Tibial nerve (tissue), 4 donors: ENCODE results near the gene CNR1. TPM values are rescaled to one million over a fixed set of nuclear protein-coding genes. Genes with fewer than 3 reads are reported as not detected.

Experiments
- DNase-seq, 2 donors: peaks; one replicate each; pipeline ENCODE4 v3.0.0-alpha.2; 2019; ENCODE audit warnings: low spot score in 2 of 2
- H3K27ac ChIP-seq, 4 donors: fragments of 200-600 bp; sonication (generic) in 3 of 4; one replicate each; pipeline ENCODE4 v1.5.1; 2017 to 2019; ENCODE audit warnings: mild to moderate bottlenecking in 1 of 4
- H3K27me3 ChIP-seq, 2 donors: fragments of 200-600 bp; sonication (generic) in 1 of 2; one replicate each; pipeline versions ENCODE4 v1.5.1 to v1.6.0; 2017 to 2019
- H3K36me3 ChIP-seq, 3 donors: fragments of 200-600 bp; sonication (generic); one replicate each; pipeline ENCODE4 v1.5.1; 2018 to 2019
- H3K4me1 ChIP-seq, 4 donors: fragments of 200-600 bp; sonication (generic) in 3 of 4; one replicate each; pipeline ENCODE4 v1.5.1; 2017 to 2019
- H3K4me3 ChIP-seq, 4 donors: fragments of 200-600 bp; sonication (generic) in 3 of 4; one replicate each; pipeline ENCODE4 v1.5.1; 2017 to 2019; ENCODE audit warnings: mild to moderate bottlenecking in 1 of 4, moderate library complexity in 1 of 4
- H3K9me3 ChIP-seq, 4 donors: fragments of 200-600 bp; sonication (generic) in 3 of 4; one replicate each; pipeline ENCODE4 v1.5.1; 2017 to 2019
- EP300 ChIP-seq, 2 donors: sonication (generic); formaldehyde crosslinking; IDR thresholded peaks; one replicate each; pipeline ENCODE4 v1.6.1; 2017; ENCODE audit warnings: antibody characterized with exemption in 2 of 2, mild to moderate bottlenecking in 1 of 2
- POLR2A ChIP-seq, 2 donors: fragments of 450-650 bp; IDR thresholded peaks; one replicate each; pipeline ENCODE4 v1.6.1; 2017; ENCODE audit warnings: antibody characterized with exemption in 2 of 2, mild to moderate bottlenecking in 2 of 2, moderate library complexity in 2 of 2
- WGBS, 2 donors: methylation state at CpG; one replicate each; pipeline ENCODE4 v1.1.5; 2018; 5-methylcytosine and 5-hydroxymethylcytosine counted together
- total RNA-seq, 4 donors: library from RNA; depleted of rRNA; stranded (reverse); fragments of >200 nt; gene quantifications; one replicate each; pipeline ENCODE4 v1.1.0, GENCODE V29; 2016
- TF ChIP-seq, protein P1 (sequence below), 5 experiments: fragments of 200-600 bp in 3 of 5; fragments of 450-650 bp in 2 of 5; sonication (generic) in 3 of 5; IDR thresholded peaks; one replicate each; pipeline ENCODE4 v1.5.1; 2016 to 2019; ENCODE audit warnings: antibody characterized with exemption in 5 of 5, mild to moderate bottlenecking in 3 of 5, moderate library complexity in 2 of 5

The CNR1 gene
- total RNA-seq, 4 donors from 2014 or later, result 10.7 to 35.7 (median 14.4) TPM

DNA sequence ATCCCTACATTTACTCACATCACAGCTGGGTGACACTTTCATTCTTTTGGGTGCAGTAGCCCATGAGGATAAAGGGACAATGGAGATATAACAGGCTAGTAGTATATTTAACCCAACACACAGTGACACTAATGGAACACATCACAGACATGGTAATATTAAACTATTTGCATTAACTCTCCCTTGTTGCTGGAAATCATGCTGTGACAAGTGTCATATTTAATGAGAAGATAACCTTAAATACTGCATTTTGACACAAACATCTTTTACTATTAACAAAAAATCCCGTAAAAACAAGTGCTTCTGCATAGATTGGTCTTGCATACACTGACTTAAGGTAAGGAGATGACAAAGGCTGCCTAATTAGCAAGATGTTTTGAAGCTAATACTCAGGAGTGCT, 45.5 kb downstream of the CNR1 start:
- Histone ChIP-seq H3K27ac (no peak overlapping the region), H3K4me3 (no peak overlapping the region), H3K9me3 (peaks cover 0 to 22% (median 0%) of the 10 kb centered on the region in 4 donors), H3K36me3 (no peaks in the 10 kb centered on the region), H3K27me3 (no peaks in the 10 kb centered on the region), H3K4me1 (no peaks in the 10 kb centered on the region)
- DNase-seq, result no peak
- WGBS, 2 donors, result 55 to 67% methylated on average over 1 of the region's 1 CpG
- TF ChIP-seq POLR2A (IDR thresholded peaks at IDR 0.05) (no peak), EP300 (IDR thresholded peaks at IDR 0.05) (no peak)
- TF ChIP-seq, protein P1, sequence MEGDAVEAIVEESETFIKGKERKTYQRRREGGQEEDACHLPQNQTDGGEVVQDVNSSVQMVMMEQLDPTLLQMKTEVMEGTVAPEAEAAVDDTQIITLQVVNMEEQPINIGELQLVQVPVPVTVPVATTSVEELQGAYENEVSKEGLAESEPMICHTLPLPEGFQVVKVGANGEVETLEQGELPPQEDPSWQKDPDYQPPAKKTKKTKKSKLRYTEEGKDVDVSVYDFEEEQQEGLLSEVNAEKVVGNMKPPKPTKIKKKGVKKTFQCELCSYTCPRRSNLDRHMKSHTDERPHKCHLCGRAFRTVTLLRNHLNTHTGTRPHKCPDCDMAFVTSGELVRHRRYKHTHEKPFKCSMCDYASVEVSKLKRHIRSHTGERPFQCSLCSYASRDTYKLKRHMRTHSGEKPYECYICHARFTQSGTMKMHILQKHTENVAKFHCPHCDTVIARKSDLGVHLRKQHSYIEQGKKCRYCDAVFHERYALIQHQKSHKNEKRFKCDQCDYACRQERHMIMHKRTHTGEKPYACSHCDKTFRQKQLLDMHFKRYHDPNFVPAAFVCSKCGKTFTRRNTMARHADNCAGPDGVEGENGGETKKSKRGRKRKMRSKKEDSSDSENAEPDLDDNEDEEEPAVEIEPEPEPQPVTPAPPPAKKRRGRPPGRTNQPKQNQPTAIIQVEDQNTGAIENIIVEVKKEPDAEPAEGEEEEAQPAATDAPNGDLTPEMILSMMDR (IDR thresholded peaks at IDR 0.05), result no peak

- Histone ChIP-seq H3K27me3 (no peaks in the 10 kb centered on the region), H3K4me3 (no peak overlapping the region), H3K36me3 (no peaks in the 10 kb centered on the region), H3K9me3 (peaks cover 0 to 13% (median 0%) of the 10 kb centered on the region in 4 donors), H3K27ac (no peak overlapping the region), H3K4me1 (no peaks in the 10 kb centered on the region)
- DNase-seq, result no peak
- TF ChIP-seq EP300 (IDR thresholded peaks at IDR 0.05) (no peak), POLR2A (IDR thresholded peaks at IDR 0.05) (no peak)
- 59 to 60% methylated on average over 2 of the region's 2 CpGs for WGBS, 2 donors
Observed at GRCh38 chr6:88119769-88120168, 46.4 kb downstream of the CNR1 start.

DNA sequence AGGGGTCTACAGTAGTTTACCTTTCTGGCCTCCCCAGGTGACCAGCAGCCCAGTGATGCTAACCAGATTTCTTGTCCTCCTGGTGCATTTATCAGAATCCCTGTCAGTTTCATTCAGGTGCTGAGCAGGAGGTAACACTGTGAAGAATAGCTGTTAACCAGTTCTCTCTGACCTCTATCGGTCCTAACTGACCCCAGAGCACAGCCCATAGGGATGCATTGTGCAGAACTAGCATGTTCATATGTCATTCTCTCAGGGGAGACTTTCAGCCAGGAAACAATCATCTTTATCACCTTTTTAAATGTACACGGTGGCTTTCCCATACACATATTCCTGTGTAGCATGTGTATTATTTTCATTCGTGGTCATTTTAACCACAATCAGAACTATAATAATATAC, 49.9 kb downstream of the CNR1 start:
- DNase-seq, result no peak
- H3K9me3 ChIP-seq, result no peaks in the 10 kb centered on the region
- 61 to 68% methylated on average over 3 of the region's 3 CpGs for WGBS, 2 donors
- no peaks in the 10 kb centered on the region for H3K4me1 ChIP-seq
- H3K27ac ChIP-seq, result no peak overlapping the region
- TF ChIP-seq EP300 (IDR thresholded peaks at IDR 0.05), result no peak
- no peak for TF ChIP-seq POLR2A (IDR thresholded peaks at IDR 0.05)
- TF ChIP-seq, protein P1 (IDR thresholded peaks at IDR 0.05), result no peak
- H3K36me3 ChIP-seq, result no peaks in the 10 kb centered on the region
- H3K27me3 ChIP-seq, result no peaks in the 10 kb centered on the region
- H3K4me3 ChIP-seq, result no peak overlapping the region

DNA sequence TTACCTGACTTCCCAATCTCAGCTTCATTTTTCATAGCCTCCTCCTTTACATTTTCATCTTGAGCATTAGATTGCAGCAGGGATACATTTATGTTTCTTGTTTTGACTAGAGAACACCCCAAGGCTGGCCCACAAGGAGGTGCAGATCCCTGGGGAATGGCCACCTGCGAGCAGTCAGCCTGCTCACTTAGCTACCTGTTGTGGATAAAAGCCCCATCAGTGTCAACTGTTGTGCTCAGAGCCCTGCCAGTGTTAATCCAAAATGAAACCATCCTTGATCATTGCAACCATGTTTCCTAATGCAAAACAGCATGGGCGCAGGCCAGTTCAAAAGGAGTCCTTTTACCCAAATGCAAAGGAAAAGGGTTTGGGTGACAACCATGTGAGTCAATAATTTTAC, 50.8 kb downstream of the CNR1 start:
- Histone ChIP-seq H3K4me1 (no peaks in the 10 kb centered on the region), H3K36me3 (no peaks in the 10 kb centered on the region), H3K4me3 (no peak overlapping the region), H3K9me3 (no peaks in the 10 kb centered on the region), H3K27ac (no peak overlapping the region), H3K27me3 (no peaks in the 10 kb centered on the region)
- no peak for TF ChIP-seq POLR2A (IDR thresholded peaks at IDR 0.05)
- TF ChIP-seq EP300 (IDR thresholded peaks at IDR 0.05), result no peak
- TF ChIP-seq, protein P1 (IDR thresholded peaks at IDR 0.05), result no peak
- WGBS, 2 donors, result 29 to 40% methylated on average over 2 of the region's 2 CpGs
- no peak for DNase-seq

- Histone ChIP-seq H3K9me3 (no peaks in the 10 kb centered on the region), H3K4me1 (no peaks in the 10 kb centered on the region), H3K36me3 (no peaks in the 10 kb centered on the region), H3K27ac (no peak overlapping the region), H3K27me3 (no peaks in the 10 kb centered on the region), H3K4me3 (no peak overlapping the region)
- WGBS, 2 donors, result 21 to 32% methylated on average over 2 of the region's 2 CpGs
- no peak for DNase-seq
- no peak for TF ChIP-seq EP300 (IDR thresholded peaks at IDR 0.05)
- TF ChIP-seq POLR2A (IDR thresholded peaks at IDR 0.05), result no peak
- TF ChIP-seq, protein P1 (IDR thresholded peaks at IDR 0.05), result no peak
Observed at GRCh38 chr6:88114838-88115237, 51.3 kb downstream of the CNR1 start.

DNA sequence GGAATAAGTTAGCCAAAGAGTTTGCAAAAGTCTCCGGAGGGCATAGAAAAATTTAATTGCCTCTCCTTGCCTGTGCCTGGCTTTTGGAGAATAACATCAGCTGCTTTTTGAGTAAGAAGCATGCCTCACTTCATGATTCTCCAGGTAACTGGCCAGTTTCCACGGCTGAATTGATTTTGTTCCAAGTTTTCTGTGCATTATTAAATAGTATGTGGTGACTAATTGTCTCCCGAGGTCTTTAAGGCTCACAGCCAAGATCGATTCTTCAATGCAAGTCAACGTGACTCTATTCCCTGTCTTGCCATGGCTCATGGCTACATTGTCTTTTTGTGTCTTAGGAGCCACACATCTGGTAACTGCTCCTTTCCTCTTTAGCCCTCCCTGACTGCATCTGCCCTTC, 54.2 kb downstream of the CNR1 start:
- H3K36me3 ChIP-seq, result no peaks in the 10 kb centered on the region
- H3K4me1 ChIP-seq, result no peaks in the 10 kb centered on the region
- H3K27me3 ChIP-seq, result no peaks in the 10 kb centered on the region
- no peaks in the 10 kb centered on the region for H3K9me3 ChIP-seq
- H3K27ac ChIP-seq, result no peak overlapping the region
- H3K4me3 ChIP-seq, result no peak overlapping the region
- WGBS, 2 donors, result 48 to 61% methylated on average over 5 of the region's 5 CpGs
- DNase-seq, result no peak
- TF ChIP-seq POLR2A (IDR thresholded peaks at IDR 0.05) (no peak), EP300 (IDR thresholded peaks at IDR 0.05) (no peak)
- TF ChIP-seq, protein P1 (IDR thresholded peaks at IDR 0.05), result no peak
